GM18951 (cell line): ENCODE results near the gene SYT17.
"Not testable (repeated sequence)": the region's sequence is repeated elsewhere in the genome, so short reads cannot be mapped to it uniquely, and the experiment has no call there.

Experiments used
- POLR2A ChIP-seq: IDR thresholded peaks from 4 replicates; pipeline ENCODE4 v1.6.1; 2011; ENCODE audit warnings: mild to moderate bottlenecking; ENCODE audit not compliant: insufficient read length, insufficient read depth; ENCODE audit errors: extremely low read depth
- in situ Hi-C: fragments of 300-500 bp; cut with MboI; formaldehyde crosslinking; loops from one replicate; pipeline ENCODE4 v1.12.0; 2022; ENCODE audit warnings: low sequenced_read_pairs, mixed read lengths, inconsistent platforms; ENCODE audit not compliant: unreplicated experiment

Gene SYT17

DNA sequence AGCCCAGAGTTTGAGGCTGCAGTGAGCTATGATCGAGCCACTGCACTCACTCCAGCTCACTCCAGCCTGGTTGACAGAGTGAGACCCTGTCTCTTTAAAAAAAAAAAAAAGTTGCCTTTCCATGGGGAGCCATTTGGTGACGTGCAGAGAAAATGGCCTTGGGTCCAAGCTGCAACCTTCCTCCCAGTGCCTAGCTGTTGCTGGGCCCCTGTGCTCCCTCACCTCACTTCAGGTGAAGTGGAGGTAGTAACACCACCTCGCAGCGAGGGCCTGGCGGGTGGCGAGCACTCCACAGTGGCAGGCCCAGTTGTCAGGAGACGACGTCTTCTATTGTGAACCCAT is 17.4 kb downstream of the SYT17 start:
- no peak for TF ChIP-seq POLR2A
- in situ Hi-C loops = no loop called here

DNA sequence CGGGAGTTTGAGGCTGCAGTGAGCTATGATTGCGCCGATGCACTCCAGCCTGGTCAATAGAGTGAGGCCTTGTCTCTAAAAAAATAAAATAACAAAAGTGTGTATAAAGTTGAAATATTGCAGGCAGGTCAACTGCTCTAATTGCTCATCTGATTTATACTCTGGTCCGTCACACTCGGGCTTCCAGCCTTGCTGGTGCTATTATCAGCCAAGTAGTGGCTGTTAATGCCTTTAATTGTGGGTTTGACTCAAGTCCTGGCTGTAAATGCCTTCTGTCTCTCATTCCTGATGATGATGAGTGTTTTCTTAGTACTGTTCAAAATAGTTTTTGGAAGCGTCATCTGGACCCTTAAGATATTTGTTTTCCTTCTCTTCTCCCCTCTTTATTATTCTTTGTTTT is 18.4 kb downstream of the SYT17 start:
- in situ Hi-C loops = no loop called here
- no peak for TF ChIP-seq POLR2A

DNA sequence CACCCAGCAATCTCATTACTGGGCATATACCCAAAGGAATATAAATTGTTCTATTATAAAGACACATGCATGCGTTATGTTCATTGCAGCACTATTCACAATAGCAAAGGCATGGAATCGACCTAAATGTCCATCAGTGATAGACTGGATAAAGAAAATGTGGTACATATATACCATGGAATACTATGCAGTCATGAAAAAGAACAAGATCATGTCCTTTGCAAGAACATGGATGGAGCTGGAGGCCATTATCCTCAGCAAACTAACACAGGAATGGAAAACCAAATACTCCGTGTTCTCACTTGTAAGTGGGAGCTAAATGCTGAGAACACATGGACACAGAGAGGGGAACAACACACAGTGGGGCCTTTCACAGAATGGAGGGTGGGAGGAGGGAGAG is 19.9 kb downstream of the SYT17 start:
- in situ Hi-C loops = not testable (repeated sequence)

DNA sequence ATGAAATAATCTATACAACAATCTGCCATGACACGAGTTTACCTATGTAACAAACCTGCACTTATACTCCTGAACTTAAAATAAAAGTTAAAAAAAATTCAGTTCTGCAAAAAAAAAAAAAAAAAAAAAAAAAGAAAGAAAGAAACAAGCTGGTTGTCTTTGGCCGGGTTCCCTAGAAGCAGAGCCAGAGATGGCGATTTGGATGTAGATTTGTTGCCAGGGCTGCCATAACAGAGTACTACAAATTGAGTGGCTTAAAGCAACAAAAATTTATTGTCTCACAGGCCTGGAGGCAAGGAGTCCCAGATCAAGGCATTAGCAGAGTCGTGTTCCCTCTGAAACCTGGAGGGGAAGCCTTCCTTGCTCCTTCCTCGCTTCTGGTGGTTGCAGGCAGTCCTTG is 20.4 kb downstream of the SYT17 start:
- in situ Hi-C loops = no loop called here
- no peak for TF ChIP-seq POLR2A

DNA sequence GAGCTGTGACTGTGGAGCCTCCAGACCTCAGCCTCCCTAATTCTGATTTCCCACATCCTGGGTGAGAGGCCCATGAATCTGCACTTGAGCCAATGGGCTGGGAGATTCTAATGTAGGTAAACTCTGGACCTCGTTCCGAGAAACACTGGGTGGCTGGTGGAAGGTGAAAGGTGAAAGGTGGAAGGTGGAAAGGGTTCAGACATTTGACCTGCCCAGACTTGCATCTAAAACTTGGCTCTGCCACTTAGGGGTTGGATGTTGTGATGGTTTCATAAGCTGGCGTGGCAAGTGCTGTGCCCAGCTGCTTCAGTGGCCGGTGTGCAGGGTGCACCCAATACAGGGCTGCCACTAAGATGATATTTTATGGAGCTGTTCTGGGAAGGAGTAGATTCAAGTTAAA is 24.8 kb downstream of the SYT17 start:
- in situ Hi-C loops = no loop called here

DNA sequence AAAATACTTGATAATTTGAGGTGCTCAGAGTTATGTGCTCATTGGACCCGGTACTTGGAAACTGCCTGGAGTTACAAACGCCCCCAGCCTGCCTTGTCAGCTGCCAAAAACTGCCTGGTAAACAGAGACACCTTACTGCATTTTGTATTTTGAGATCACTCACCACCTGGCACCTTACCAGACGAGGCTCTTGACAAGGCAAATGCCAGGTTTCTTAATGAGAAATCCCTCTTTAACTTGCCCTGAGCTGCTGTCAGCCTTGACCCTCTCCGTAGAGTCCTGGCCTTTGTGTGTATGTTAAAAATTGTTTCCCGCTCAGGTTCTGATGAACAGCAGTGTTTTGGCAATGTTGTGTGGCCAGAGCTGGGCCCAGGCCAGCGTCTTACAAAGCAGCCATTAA is 28.8 kb downstream of the SYT17 start:
- in situ Hi-C loops = no loop called here
- TF ChIP-seq POLR2A = no peak

More for the DNA sequence above, 24.8 kb downstream of the SYT17 start:
- no peak for TF ChIP-seq POLR2A

DNA sequence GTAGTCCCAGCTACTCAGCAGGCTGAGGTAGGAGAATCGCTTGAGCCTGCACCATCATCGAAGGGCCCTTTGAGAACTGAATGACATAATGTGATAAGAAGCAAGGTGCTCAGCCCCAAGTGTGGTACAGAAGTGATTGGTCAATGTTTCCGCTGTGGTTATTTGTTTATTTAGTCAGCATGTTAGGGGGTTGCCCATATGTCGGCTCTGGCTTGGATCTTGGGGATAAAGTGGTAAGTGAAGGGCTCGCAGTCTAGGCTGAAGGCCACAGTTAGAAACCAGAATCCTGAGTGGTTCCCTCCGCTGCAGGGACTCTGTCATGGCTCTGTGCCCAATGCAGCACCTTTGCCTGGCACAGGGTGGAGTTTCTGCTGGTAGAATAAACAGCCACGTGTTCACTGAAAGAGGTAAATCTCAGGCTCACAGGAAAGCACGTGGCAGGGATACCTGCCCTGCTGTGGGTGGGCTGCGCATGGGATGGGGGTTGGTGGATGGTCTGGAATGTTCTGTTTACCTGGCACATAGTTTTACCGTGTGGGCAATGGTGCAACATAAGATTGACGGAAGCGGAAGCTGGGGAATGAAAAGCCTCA is 35.4 kb downstream of the SYT17 start:
- TF ChIP-seq POLR2A = no peak
- in situ Hi-C loops = no loop called here

DNA sequence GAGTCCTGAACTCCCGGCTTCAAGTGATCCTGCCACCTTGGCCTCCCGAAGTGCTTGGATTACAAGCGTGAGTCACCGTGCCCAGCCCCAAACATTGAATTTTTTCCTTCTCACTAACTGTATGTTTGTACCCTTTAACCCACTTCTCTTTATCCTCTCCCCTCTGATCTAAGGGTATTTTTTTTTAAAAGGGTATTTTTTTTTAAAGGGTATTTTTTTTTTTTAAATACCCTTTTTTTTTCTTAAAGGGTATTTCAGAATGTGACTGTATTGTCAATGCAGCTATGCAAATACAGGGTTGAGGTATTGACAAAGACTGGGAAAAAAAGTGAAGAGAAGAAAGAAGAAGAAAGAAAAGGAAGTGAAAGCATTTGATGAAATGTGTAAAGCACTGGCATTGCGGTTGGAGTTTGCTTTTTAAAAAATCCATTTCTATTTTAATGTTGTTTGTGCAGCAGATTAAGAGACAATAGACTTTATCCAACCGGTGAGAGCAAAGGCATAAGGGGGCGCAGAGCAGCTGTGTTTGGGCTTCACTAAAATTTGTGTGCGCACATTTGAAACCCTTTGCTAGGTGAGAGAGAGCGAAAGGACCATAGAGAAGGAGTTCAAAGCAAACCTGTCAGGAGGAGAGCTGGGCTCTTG is 42.4 kb downstream of the SYT17 start:
- TF ChIP-seq POLR2A = no peak
- in situ Hi-C loops = no loop called here

DNA sequence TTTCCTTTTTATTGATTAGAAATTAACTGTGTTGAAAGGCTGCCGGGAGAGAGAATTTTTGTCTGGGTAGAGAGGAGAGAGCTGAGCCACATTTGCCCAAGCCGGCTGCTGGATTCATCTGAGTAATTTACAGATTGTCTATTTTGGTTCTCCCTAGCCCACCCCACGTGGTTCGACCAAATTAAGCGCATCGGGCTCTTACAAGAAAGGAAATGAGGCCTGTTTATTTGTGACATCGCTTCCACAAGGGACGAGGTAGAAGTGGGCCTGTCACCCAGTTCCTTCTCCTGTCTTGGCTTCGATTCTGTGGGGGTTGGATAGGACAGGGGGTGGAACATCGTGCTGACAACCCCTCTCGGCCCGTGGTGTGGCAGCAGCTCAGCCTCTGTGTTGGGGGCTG is 42.9 kb downstream of the SYT17 start:
- no peak for TF ChIP-seq POLR2A
- in situ Hi-C loops = no loop called here

DNA sequence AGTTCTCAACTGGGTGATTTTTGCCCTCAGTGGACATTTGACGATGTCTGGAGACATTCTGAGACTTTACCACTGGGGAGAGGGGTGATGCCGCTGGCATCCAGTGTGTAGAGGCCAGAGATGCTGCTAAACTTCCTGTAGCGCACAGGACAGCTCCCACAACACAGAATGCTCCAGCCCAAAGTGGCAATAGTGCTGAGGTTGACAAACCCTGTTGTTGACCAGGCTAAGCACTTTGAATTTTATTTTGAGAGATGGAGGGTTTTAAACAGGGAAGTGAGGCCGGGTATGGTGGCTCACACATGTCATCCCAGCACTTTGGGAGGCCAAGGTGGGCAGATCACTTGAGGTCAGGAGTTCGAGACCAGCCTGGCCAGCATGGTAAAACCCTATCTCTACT is 44.0 kb downstream of the SYT17 start:
- in situ Hi-C loops = no loop called here
- TF ChIP-seq POLR2A = no peak

DNA sequence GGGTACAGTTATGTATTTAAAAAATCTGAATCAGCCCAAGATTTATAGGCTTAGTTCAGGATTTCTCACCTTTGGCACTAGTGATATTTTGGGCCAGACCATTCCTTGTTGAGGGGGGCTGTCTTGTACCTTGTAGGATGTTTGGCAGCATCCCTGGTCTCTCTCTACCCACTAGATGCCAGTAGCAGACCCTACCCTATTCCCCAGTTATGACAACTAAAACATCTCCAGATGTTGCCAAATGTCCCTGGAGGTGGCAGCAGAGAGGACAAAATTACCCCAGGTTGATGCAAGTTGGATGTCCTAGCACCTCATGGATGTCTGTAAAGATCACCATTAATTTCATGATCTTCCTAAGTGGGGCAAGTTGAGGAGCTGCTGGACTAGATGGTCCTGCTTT is 45.8 kb downstream of the SYT17 start:
- in situ Hi-C loops = no loop called here
- no peak for TF ChIP-seq POLR2A

DNA sequence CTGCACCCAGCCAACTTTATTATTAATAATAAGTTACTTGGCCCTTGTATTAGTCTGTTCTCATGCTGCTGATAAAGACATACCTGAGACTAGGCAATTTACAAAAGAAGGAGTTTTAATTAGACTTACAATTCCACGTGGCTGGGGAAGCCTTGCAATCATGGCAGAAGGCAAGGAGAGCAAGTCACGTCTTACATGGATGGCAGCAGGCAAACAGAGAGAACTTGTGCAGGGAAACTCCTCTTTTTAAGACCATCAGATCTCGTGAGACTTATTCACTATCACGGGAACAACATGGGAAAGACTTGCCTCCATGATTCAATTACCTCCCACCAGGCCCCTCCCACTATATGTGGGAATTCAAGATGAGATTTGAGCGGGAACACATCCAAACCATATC is 47.7 kb downstream of the SYT17 start:
- in situ Hi-C loops = no loop called here

DNA sequence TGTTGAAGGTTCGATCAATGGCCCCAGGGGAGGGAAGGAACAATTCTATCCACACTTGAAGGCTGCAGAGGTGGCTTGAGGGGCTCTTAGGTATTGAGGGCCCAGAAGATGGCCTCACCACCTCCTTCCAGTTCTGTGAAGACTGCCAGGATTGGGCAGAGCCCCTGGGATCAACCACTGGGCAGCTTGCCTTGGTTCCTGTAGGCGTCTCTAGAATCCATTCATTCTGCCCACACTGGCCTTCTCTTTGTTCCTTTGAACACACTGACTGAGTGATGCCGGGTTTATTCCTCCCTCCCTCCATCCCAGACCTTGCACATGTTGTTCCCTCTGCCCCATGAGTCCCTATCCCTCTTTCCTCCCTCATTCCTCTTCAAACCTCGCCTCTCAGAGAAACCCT is 50.5 kb downstream of the SYT17 start:
- TF ChIP-seq POLR2A = no peak
- in situ Hi-C loops = no loop called here

More for the DNA sequence above, 47.7 kb downstream of the SYT17 start:
- TF ChIP-seq POLR2A = no peak

DNA sequence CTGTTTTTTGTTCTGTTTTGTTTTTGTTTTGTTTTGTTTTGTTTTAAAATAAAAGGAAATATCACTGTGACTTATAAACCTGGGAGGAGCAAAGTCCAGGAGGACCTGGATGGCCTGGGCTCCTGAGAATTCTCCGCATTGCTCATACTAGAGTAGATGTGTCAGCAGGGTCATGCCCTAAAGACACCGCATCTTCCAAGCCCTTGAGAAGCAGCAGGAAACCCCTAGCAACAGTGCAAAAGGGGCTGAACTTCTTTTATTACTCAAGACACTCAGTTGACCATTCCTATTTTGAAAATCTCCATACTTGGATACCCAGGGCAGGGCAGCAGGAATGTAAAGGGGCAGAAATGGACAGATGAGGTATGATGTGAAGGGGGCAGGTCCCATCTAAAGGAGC is 51.8 kb downstream of the SYT17 start:
- no peak for TF ChIP-seq POLR2A
- in situ Hi-C loops = no loop called here
